SK-N-MC (cell line): ENCODE measurements around the gene AGAP1.

Source experiments
- EZH2 ChIP-seq: fragments of 200-600 bp; sonication (generic); IDR thresholded peaks from one replicate; pipeline ENCODE4 v1.6.1; 2017; ENCODE audit warnings: antibody characterized with exemption
- POLR2AphosphoS5 ChIP-seq: IDR thresholded peaks from 2 replicates; pipeline ENCODE4 v1.6.1; 2012; ENCODE audit warnings: mild to moderate bottlenecking, low read depth, low read length, borderline replicate concordance

DNA sequence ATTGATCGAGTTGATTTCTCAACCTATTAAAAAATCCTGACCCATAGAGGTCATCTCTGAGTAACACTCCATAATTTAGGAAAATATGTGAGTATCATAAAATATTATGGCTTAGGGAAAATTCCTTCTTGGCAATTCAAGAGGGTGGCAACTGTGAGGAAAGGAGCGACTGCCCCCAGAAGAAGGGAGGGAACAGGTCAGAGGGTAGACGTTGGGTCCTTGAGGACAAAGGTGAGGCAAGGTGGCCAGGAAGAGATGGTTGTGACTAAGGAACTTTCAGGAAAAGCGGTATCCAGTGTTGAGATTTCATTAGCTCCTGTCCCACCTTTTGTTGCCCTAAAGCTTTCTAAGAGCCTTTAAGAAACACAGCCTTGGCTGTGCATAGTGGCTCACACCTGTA is 10.5 kb upstream of the AGAP1 start:
- no peak for TF ChIP-seq EZH2
- no peak for TF ChIP-seq POLR2AphosphoS5
